PC-3 (cell line): ENCODE data around the gene STAT4.

Experiments used
- EZH2 ChIP-seq: fragments of 300-600 bp; sonication (generic); IDR thresholded peaks from one replicate; pipeline ENCODE4 v1.6.1; 2017; ENCODE audit warnings: antibody characterized with exemption, mild to moderate bottlenecking, low read length; ENCODE audit not compliant: unreplicated experiment
- EZH2phosphoT487 ChIP-seq: fragments of 300-600 bp; sonication (generic); IDR thresholded peaks from 2 replicates; pipeline ENCODE4 v1.6.1; 2018; ENCODE audit warnings: mild to moderate bottlenecking, antibody characterized with exemption, low read length, borderline replicate concordance
- TF ChIP-seq, protein P1 (sequence below): fragments of 300-600 bp; sonication (generic); conservative IDR thresholded peaks from 2 replicates; pipeline ENCODE4 v1.5.1; 2017; ENCODE audit warnings: antibody characterized with exemption, low read depth, mild to moderate bottlenecking, low read length

DNA sequence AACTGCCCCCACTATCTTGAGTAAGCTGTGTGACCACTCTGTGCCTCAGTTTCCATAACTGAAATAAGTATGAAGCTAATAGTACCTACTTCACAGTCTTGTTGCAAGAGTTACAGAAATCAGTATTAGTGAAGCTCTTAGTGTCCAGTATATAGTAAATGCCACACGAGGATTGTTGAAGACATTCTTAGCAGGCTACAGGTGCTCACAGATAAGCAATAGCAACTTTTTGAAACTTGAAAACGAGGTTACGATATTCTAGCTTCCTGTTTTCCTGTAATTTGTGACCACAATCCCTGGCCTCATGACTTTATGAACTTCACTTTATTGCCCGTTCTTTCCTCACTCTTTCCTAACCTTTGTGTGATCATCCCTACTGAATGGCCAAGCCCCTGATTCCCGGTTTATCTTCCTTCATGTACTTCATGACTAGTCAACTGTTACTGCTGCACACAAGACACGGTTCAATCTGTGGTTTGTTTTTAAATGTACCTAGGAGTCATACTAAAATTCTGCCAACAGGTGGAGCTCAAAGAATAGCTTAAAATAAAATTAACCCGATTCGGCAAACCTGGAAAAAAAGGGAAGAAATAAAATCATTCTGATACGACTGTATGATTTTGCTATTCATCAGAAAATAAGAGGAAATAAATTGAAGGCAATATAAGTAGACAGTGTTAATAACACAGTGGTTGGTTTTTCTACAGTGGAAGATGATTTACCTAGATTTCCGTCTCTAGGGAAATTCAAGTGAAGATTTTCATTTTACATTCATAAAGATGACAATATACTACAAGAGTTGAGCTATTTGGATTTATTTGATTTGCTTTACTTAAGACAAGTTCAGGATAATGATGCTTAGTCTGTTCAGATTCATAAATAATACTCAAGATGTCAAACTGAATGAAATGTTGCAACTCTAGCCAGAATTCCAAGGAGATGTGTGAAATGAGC, 98.7 kb downstream of the STAT4 start:
- TF ChIP-seq EZH2: no peak
- TF ChIP-seq, protein P1, sequence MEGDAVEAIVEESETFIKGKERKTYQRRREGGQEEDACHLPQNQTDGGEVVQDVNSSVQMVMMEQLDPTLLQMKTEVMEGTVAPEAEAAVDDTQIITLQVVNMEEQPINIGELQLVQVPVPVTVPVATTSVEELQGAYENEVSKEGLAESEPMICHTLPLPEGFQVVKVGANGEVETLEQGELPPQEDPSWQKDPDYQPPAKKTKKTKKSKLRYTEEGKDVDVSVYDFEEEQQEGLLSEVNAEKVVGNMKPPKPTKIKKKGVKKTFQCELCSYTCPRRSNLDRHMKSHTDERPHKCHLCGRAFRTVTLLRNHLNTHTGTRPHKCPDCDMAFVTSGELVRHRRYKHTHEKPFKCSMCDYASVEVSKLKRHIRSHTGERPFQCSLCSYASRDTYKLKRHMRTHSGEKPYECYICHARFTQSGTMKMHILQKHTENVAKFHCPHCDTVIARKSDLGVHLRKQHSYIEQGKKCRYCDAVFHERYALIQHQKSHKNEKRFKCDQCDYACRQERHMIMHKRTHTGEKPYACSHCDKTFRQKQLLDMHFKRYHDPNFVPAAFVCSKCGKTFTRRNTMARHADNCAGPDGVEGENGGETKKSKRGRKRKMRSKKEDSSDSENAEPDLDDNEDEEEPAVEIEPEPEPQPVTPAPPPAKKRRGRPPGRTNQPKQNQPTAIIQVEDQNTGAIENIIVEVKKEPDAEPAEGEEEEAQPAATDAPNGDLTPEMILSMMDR: peak; percentile 83
- no peak for TF ChIP-seq EZH2phosphoT487
